Esophagus muscularis mucosa (tissue), 4 donors: ENCODE results near the gene GJE1.

Experiments
- CTCF ChIP-seq, 3 experiments: fragments of 200-600 bp in 2 of 3; fragments of 450-650 bp in 1 of 3; sonication (generic) in 2 of 3; IDR thresholded peaks; one replicate each; pipeline ENCODE4 v1.5.1; 2017 to 2019; ENCODE audit warnings: antibody characterized with exemption in 3 of 3, mild to moderate bottlenecking in 2 of 3, moderate library complexity in 1 of 3
- EP300 ChIP-seq: sonication (generic); formaldehyde crosslinking; IDR thresholded peaks from one replicate; pipeline ENCODE4 v1.6.1; 2017; ENCODE audit warnings: antibody characterized with exemption
- POLR2A ChIP-seq: fragments of 450-650 bp; IDR thresholded peaks from one replicate; pipeline ENCODE4 v1.6.1; 2017; ENCODE audit warnings: antibody characterized with exemption, moderate library complexity, mild to moderate bottlenecking, low read depth
- POLR2AphosphoS5 ChIP-seq, 2 donors: sonication (generic); formaldehyde crosslinking; IDR thresholded peaks; one replicate each; pipeline ENCODE4 v1.6.1; 2017; ENCODE audit warnings: antibody characterized with exemption in 2 of 2

- TF ChIP-seq CTCF (IDR thresholded peaks at IDR 0.05), result no peak
- TF ChIP-seq POLR2A, result no peak
- no peak for TF ChIP-seq POLR2AphosphoS5 (IDR thresholded peaks at IDR 0.05)
- no peak for TF ChIP-seq EP300
These were observed 22.4 kb downstream of the GJE1 start for GRCh38 chr6:142155091-142155490.
